ENCODE results near the gene SAA4. TPM values are rescaled to one million over a fixed set of nuclear protein-coding genes. Genes with fewer than 3 reads are reported as not detected.
"Not testable (repeated sequence)": the region's sequence is repeated elsewhere in the genome, so short reads cannot be mapped to it uniquely, and the experiment has no call there.

SAA4 gene
- total RNA-seq, 1 experiment from 2014 or later = not detected

- no peak for DNase-seq (ENCODE audit: low read depth)
Measured at GRCh38 chr11:18191376-18191775, 45.2 kb downstream of the SAA4 start.

DNA sequence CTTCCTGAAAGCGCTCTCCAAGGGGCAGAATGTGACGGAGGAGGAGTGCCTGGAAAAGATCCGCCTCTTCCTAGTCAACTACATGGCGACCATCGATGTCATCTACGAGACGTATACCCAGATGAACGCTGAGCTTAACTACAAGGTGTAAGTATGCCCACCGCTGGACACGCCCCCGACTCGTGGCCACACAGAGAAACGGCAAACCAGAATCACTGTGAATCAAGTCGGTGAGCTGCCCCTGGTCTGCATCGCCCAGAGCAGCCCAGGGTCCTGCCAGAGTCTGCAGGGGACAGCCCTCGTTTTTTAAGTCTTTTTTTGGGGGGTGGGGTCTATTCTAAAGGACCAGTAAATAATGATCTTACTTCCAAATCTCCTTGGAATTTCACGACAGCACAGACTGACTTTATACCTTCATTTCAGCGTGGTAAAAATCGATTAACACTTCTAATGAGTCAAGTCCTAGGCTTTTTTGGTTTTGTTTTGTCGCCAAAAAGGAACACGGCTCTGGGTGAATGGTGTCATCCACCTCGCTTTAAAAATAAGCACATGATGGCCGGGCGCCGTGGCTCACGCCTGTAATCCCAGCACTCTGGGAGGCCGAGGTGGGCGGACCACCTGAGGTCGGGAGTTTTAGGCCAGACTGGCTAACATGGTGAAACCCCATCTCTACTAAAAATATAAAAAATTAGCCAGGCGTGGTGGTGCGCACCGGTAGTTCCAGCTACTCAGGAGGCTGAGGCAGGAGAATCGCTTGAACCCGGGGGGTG, 46.9 kb downstream of the SAA4 start:
- DNase-seq (ENCODE audit: low read depth) = not testable (repeated sequence)

GRCh38 chr11:18188796-18189195, 47.8 kb downstream of the SAA4 start:
- DNase-seq (ENCODE audit: low read depth) = no peak

Other genes with a start within 250 kb of the SAA4 start
- 11.4 and 15.3 TPM in 2 replicates for gene SERGEF, start 223.8 kb downstream of the SAA4 start, total RNA-seq (2014; rRNA removed)
- 0.13 TPM in 1 of 2 replicates, not detected in the other for gene TPH1, start 190.5 kb downstream of the SAA4 start, total RNA-seq (2014; rRNA removed)
- 23.8 and 28.8 TPM in 2 replicates for gene SAAL1, start 130.7 kb downstream of the SAA4 start, total RNA-seq (2014; rRNA removed)
- not detected in 2 replicates for gene MRGPRX3, start 104.2 kb downstream of the SAA4 start, total RNA-seq (2014; rRNA removed)
- not detected in 2 replicates for gene MRGPRX4, start 64.0 kb downstream of the SAA4 start, total RNA-seq (2014; rRNA removed)
- not detected in 2 replicates for gene SAA2, start 11.9 kb upstream of the SAA4 start, total RNA-seq (2014; rRNA removed)
- gene SAA1, start 29.5 kb upstream of the SAA4 start, total RNA-seq (2014; rRNA removed) = 1.7 and 1.9 TPM in 2 replicates
- gene HPS5, start 85.3 kb upstream of the SAA4 start, total RNA-seq (2014; rRNA removed) = 29.0 and 34.6 TPM in 2 replicates
- gene GTF2H1, start 85.8 kb upstream of the SAA4 start, total RNA-seq (2014; rRNA removed) = 74.3 and 74.6 TPM in 2 replicates
- gene LDHA, start 157.8 kb upstream of the SAA4 start, total RNA-seq (2014; rRNA removed) = 1,725 and 1,848 TPM in 2 replicates
- gene LDHC, start 175.5 kb upstream of the SAA4 start, total RNA-seq (2014; rRNA removed) = not detected in 2 replicates
- not detected in 2 replicates for gene LDHAL6A, start 219.1 kb upstream of the SAA4 start, total RNA-seq (2014; rRNA removed)